Gastroesophageal sphincter (tissue), 4 donors: ENCODE measurements around the gene ATP11A. TPM values are rescaled to one million over a fixed set of nuclear protein-coding genes. Genes with fewer than 3 reads are reported as not detected.

Source experiments
- ATAC-seq: fragments of 150-250 bp; one replicate; pipeline ENCODE4 v1.9.1; 2016; ENCODE audit warnings: mild to moderate bottlenecking, moderate library complexity
- H3K27ac ChIP-seq, 4 donors: fragments of 200-600 bp; sonication (generic) in 3 of 4; 1 replicate in 3 of 4; 2 replicates in 1 of 4; pipeline ENCODE4 v1.5.1; 2016 to 2019
- H3K27me3 ChIP-seq: fragments of 200-600 bp; sonication (generic); one replicate; pipeline ENCODE4 v1.5.1; 2019
- H3K36me3 ChIP-seq, 2 donors: fragments of 200-600 bp; sonication (generic); one replicate each; pipeline ENCODE4 v1.5.1; 2019; ENCODE audit warnings: control low read depth in 1 of 2
- H3K4me1 ChIP-seq, 3 donors: fragments of 200-600 bp; sonication (generic); 1 replicate in 2 of 3; 2 replicates in 1 of 3; pipeline ENCODE4 v1.5.1; 2016 to 2019; ENCODE audit warnings: control low read depth in 2 of 3
- H3K4me3 ChIP-seq, 2 donors: fragments of 200-600 bp; sonication (generic); one replicate each; pipeline ENCODE4 v1.5.1; 2019; ENCODE audit warnings: mild to moderate bottlenecking in 1 of 2, moderate library complexity in 1 of 2
- H3K9me3 ChIP-seq, 3 donors: fragments of 200-600 bp; sonication (generic); one replicate each; pipeline ENCODE4 v1.5.1; 2017 to 2019; ENCODE audit warnings: control low read depth in 2 of 3
- EP300 ChIP-seq: sonication (generic); formaldehyde crosslinking; IDR thresholded peaks from one replicate; pipeline ENCODE4 v1.6.1; 2017; ENCODE audit warnings: antibody characterized with exemption, mild to moderate bottlenecking
- POLR2A ChIP-seq, 2 donors: fragments of 450-650 bp; IDR thresholded peaks; one replicate each; pipeline ENCODE4 v1.6.1; 2017; ENCODE audit warnings: antibody characterized with exemption in 2 of 2, mild to moderate bottlenecking in 2 of 2, moderate library complexity in 1 of 2
- POLR2AphosphoS5 ChIP-seq: sonication (generic); formaldehyde crosslinking; IDR thresholded peaks from one replicate; pipeline ENCODE4 v1.6.1; 2017; ENCODE audit warnings: antibody characterized with exemption
- WGBS, 2 donors: methylation state at CpG; one replicate each; pipeline ENCODE4 v1.1.5; 2018; ENCODE audit warnings: low coverage in 1 of 2; 5-methylcytosine and 5-hydroxymethylcytosine counted together
- total RNA-seq, 4 donors: library from RNA; depleted of rRNA; stranded (reverse); fragments of >200 nt; gene quantifications; one replicate each; pipeline ENCODE4 v1.1.0, GENCODE V29; 2016
- TF ChIP-seq, protein P1 (sequence below), 4 experiments: fragments of 200-600 bp in 2 of 4; fragments of 450-650 bp in 2 of 4; sonication (generic) in 1 of 4; IDR thresholded peaks; one replicate each; pipeline ENCODE4 v1.5.1; 2017 to 2019; ENCODE audit warnings: antibody characterized with exemption in 4 of 4, mild to moderate bottlenecking in 2 of 4, moderate library complexity in 2 of 4

Gene ATP11A
- total RNA-seq, 4 donors from 2014 or later, result 12.9 to 21.7 (median 17.1) TPM

DNA sequence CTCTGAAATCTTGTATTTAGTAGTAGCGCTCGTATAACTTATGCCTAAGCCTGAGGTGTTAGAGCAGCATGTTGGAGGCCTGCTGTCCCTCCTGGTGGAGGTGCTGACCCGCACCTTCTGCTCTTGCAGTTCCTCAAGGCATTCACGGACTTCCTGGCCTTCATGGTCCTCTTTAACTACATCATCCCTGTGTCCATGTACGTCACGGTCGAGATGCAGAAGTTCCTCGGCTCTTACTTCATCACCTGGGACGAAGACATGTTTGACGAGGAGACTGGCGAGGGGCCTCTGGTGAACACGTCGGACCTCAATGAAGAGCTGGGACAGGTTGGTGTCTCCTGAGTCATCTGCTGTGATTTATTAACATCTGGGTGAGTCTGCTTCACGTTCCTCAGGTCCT is 136.7 kb downstream of the ATP11A start:
- 94 to 100% methylated on average over 1 to 7 of the region's 14 CpGs for WGBS, 2 donors
- no peak overlapping the region for H3K27ac ChIP-seq
- H3K4me1 ChIP-seq, result no peaks in the 10 kb centered on the region
- H3K27me3 ChIP-seq, result no peaks in the 10 kb centered on the region
- H3K4me3 ChIP-seq, result no peak overlapping the region
- peaks cover 0 to 95% of the 10 kb centered on the region in 2 donors for H3K36me3 ChIP-seq
- ATAC-seq, result no peak
- H3K9me3 ChIP-seq, result no peaks in the 10 kb centered on the region
- no peak for TF ChIP-seq POLR2A (IDR thresholded peaks at IDR 0.05)
- no peak for TF ChIP-seq EP300
- TF ChIP-seq POLR2AphosphoS5, result no peak
- TF ChIP-seq, protein P1, sequence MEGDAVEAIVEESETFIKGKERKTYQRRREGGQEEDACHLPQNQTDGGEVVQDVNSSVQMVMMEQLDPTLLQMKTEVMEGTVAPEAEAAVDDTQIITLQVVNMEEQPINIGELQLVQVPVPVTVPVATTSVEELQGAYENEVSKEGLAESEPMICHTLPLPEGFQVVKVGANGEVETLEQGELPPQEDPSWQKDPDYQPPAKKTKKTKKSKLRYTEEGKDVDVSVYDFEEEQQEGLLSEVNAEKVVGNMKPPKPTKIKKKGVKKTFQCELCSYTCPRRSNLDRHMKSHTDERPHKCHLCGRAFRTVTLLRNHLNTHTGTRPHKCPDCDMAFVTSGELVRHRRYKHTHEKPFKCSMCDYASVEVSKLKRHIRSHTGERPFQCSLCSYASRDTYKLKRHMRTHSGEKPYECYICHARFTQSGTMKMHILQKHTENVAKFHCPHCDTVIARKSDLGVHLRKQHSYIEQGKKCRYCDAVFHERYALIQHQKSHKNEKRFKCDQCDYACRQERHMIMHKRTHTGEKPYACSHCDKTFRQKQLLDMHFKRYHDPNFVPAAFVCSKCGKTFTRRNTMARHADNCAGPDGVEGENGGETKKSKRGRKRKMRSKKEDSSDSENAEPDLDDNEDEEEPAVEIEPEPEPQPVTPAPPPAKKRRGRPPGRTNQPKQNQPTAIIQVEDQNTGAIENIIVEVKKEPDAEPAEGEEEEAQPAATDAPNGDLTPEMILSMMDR (IDR thresholded peaks at IDR 0.05), result no peak

GRCh38 chr13:112828082-112828699 is 138.4 kb downstream of the ATP11A start:
- peaks cover 0 to 98% of the 10 kb centered on the region in 2 donors for H3K36me3 ChIP-seq
- no peaks in the 10 kb centered on the region for H3K9me3 ChIP-seq
- WGBS, 2 donors, result 82 to 86% methylated on average over 15 to 18 of the region's 19 CpGs
- no peaks in the 10 kb centered on the region for H3K27me3 ChIP-seq
- no peaks in the 10 kb centered on the region for H3K4me1 ChIP-seq
- no peak for ATAC-seq
- TF ChIP-seq POLR2AphosphoS5 (no peak), EP300 (no peak)
- H3K4me3 ChIP-seq, result no peak overlapping the region
- H3K27ac ChIP-seq, result no peak overlapping the region

- no peaks in the 10 kb centered on the region for H3K4me1 ChIP-seq
- H3K27me3 ChIP-seq, result no peaks in the 10 kb centered on the region
- no peaks in the 10 kb centered on the region for H3K9me3 ChIP-seq
- WGBS, 2 donors, result 88 to 97% methylated on average over 7 of the region's 15 CpGs
- H3K36me3 ChIP-seq, result peaks cover 0 to 98% of the 10 kb centered on the region in 2 donors
- no peak for ATAC-seq
- no peak for TF ChIP-seq POLR2A (IDR thresholded peaks at IDR 0.05)
- TF ChIP-seq, protein P1 (IDR thresholded peaks at IDR 0.05), result no peak
- no peak for TF ChIP-seq POLR2AphosphoS5
- no peak for TF ChIP-seq EP300
- no peak overlapping the region for H3K27ac ChIP-seq
- H3K4me3 ChIP-seq, result no peak overlapping the region
These were observed 138.9 kb downstream of the ATP11A start for GRCh38 chr13:112828756-112829155.

GRCh38 chr13:112831196-112831595 is 141.4 kb downstream of the ATP11A start:
- H3K27ac ChIP-seq, result no peak overlapping the region
- TF ChIP-seq POLR2AphosphoS5, result no peak
- H3K4me1 ChIP-seq, result no peaks in the 10 kb centered on the region
- H3K4me3 ChIP-seq, result no peak overlapping the region
- no peaks in the 10 kb centered on the region for H3K9me3 ChIP-seq
- peaks cover 0 to 98% of the 10 kb centered on the region in 2 donors for H3K36me3 ChIP-seq
- ATAC-seq, result no peak
- 90 to 100% methylated on average over 3 to 6 of the region's 21 CpGs for WGBS, 2 donors
- no peaks in the 10 kb centered on the region for H3K27me3 ChIP-seq

DNA sequence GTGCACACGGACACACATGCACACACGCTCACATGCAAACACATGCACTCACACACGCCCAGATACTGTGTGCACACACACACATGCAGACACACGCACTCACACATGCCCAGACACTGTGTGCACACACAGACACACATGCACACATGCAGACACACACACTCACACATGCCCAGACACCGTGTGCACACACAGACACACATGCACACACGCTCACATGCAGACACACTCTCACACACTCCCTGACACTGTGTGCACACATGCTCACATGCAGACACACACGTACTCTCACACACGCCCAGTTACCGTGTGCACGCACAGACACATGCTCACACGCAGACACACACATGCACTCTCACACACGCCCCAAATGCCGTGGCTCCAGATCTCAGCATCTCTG is 142.0 kb downstream of the ATP11A start:
- no peaks in the 10 kb centered on the region for H3K9me3 ChIP-seq
- no peak overlapping the region for H3K4me3 ChIP-seq
- H3K27me3 ChIP-seq, result no peaks in the 10 kb centered on the region
- H3K36me3 ChIP-seq, result peaks cover 0 to 98% of the 10 kb centered on the region in 2 donors
- TF ChIP-seq EP300 (no peak), POLR2AphosphoS5 (no peak), POLR2A (IDR thresholded peaks at IDR 0.05) (no peak)
- TF ChIP-seq, protein P1 (IDR thresholded peaks at IDR 0.05), result no peak
- no peak overlapping the region for H3K27ac ChIP-seq
- H3K4me1 ChIP-seq, result peaks cover 0 to 2% (median 0%) of the 10 kb centered on the region in 3 donors
- no peak for ATAC-seq
- WGBS, 2 donors, result 95% methylated on average over 7 of the region's 13 CpGs

- H3K4me3 ChIP-seq, result no peak overlapping the region
- no peak for ATAC-seq
- H3K27ac ChIP-seq, result no peak overlapping the region
- peaks cover 0 to 99% of the 10 kb centered on the region in 2 donors for H3K36me3 ChIP-seq
- H3K27me3 ChIP-seq, result no peaks in the 10 kb centered on the region
- H3K9me3 ChIP-seq, result no peaks in the 10 kb centered on the region
- peaks cover 0 to 10% (median 0%) of the 10 kb centered on the region in 3 donors for H3K4me1 ChIP-seq
- 80% methylated on average over 1 to 2 of the region's 23 CpGs for WGBS, 2 donors
- TF ChIP-seq EP300, result no peak
- TF ChIP-seq, protein P1 (IDR thresholded peaks at IDR 0.05), result no peak
- no peak for TF ChIP-seq POLR2AphosphoS5
- TF ChIP-seq POLR2A (IDR thresholded peaks at IDR 0.05), result no peak
These were observed 143.0 kb downstream of the ATP11A start for GRCh38 chr13:112832811-112833210.
